RWPE1 (cell line): ENCODE data around the gene FASN.

ENCODE experiments used
- CTCF ChIA-PET: fragments of 350-600 bp; sonication (Branson Sonifier 250); formaldehyde crosslinking; extraction: SDS; loops from one replicate; lab custom pipeline; 2021; lab: Yijun Ruan, JAX
- POLR2A ChIA-PET: fragments of 400-600 bp; formaldehyde crosslinking; extraction: SDS; loops from one replicate; lab custom pipeline; 2020; ENCODE audit warnings: antibody characterized with exemption; ENCODE audit not compliant: low non-redundant PET; lab: Yijun Ruan, JAX
- DNase-seq: peaks from one replicate; pipeline ENCODE4 v3.0.0; 2012; ENCODE audit warnings: low spot score
- H3K27ac ChIP-seq: fragments of 450-650 bp; 2 replicates; pipeline ENCODE4 v1.5.1; 2017
- TF ChIP-seq, protein P1 (sequence below): fragments of 450-650 bp; conservative IDR thresholded peaks from 2 replicates; pipeline ENCODE4 v1.5.1; 2017; ENCODE audit warnings: low read depth, mild to moderate bottlenecking

Gene FASN

DNA sequence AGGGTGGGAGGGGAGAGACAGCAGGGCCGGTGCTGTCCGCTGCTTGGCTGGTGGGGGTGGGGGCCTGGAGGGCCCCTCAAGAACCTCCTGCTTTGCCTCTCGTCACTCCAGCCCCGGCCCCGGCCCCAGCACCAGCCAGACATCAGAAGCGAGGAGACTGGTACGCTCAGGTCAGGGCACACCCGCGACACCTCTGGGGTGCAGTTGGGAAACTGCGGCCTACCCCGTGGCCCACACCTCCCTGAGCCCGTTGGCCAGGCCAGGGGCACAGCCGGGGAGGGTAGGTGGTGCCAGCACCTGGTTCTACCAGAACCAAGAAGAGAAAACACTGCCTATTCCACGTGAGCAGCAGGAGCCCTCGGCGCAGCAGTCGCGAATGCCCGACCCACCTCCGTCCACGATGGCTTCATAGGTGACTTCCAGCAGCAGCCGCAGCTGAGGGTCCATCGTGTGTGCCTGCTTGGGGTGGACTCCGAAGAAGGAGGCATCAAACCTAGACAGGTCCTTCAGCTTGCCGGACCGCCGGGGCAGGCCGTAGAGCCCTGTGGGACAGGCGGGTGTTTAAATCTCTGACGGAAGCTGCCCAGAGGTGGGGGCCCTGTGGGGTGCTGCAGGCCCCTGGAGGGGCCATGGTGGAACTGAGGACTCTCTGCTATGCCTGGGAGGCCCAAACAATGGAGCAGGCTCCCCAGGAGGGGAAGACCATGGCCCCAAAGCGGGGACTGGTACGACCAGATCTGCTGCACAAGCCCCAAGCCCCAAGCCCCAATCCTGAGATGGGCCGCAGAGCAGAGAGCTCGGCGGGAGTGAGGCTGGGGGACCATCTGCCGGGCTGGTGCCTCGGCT, 2.9 kb downstream of the FASN start:
- POLR2A ChIA-PET, result no interaction called here
- DNase-seq, result no peak
- peak overlapping the region; percentile 96 for H3K27ac ChIP-seq

DNA sequence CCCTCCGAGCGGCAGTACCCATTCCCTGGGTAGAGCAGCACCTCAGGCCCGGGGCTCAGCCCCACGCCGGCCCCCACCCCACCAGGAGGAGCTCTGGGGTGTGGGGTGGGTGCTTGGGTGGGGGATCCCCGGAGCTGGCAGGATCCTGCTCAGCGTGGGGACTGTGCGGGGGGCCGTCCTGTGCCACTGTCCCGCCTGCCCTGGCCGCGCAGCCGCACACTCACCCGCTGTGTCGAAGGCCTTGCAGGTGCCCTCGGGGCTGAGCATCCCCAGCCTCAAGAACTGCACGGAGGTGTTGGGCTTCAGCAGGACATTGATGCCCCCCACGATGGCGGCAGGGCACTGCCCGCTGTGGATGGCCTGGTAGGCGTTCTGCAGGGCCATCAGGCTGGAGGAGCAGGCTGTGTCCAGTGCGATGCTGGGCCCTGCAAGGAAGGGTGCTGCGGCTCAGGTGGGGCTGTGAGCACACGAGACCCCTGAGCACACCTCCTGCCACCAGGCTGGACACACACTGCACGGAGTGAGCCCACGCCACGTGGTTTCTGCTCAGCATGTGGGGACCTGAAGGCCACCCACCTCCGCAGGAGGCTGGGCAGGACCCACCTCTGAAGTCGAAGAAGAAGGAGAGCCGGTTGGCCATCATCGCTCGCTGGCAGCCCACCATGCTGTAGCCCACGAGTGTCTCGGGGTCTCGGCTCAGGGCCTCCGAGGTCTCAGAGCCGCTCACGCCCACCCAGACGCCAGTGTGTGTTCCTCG, 4.9 kb downstream of the FASN start:
- CTCF ChIA-PET, result no interaction called here
- TF ChIP-seq, protein P1, sequence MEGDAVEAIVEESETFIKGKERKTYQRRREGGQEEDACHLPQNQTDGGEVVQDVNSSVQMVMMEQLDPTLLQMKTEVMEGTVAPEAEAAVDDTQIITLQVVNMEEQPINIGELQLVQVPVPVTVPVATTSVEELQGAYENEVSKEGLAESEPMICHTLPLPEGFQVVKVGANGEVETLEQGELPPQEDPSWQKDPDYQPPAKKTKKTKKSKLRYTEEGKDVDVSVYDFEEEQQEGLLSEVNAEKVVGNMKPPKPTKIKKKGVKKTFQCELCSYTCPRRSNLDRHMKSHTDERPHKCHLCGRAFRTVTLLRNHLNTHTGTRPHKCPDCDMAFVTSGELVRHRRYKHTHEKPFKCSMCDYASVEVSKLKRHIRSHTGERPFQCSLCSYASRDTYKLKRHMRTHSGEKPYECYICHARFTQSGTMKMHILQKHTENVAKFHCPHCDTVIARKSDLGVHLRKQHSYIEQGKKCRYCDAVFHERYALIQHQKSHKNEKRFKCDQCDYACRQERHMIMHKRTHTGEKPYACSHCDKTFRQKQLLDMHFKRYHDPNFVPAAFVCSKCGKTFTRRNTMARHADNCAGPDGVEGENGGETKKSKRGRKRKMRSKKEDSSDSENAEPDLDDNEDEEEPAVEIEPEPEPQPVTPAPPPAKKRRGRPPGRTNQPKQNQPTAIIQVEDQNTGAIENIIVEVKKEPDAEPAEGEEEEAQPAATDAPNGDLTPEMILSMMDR, result no peak
- POLR2A ChIA-PET, result no interaction called here
- peak overlapping the region; percentile 96 for H3K27ac ChIP-seq
- DNase-seq, result no peak

More for the DNA sequence above, 2.9 kb downstream of the FASN start:
- TF ChIP-seq, protein P1, result no peak
- CTCF ChIA-PET, result interaction anchor here (0.6 to 0.7 kb wide), 2 partner anchors 11 to 22 kb away, joined by 3 read pairs; no protein-coding TSS in a partner anchor

DNA sequence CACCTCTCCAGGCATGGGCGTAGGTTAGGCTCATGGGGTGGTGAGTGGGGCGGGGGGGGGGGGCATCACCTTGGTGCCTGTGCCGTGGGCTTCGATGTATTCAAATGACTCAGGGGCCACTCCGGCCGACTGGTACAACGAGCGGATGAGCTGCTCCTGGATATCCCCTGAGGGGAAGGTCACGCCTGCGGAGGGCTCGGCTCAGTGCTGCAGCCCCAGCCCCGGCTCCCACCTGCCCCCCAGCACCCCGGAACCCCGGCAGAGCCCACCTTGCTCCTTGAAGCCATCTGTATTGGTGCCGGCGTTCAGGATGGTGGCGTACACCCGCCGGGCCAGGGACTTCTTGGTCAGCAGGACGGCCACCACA, 5.4 kb downstream of the FASN start:
- ChIA-PET POLR2A (no interaction called here), CTCF (interaction anchor here (0.9 kb wide), 1 partner anchor 62 kb away, joined by 3 read pairs; no protein-coding TSS in a partner anchor)
- TF ChIP-seq, protein P1, result no peak
- no peak for DNase-seq
- peak overlapping the region; percentile 96 for H3K27ac ChIP-seq

DNA sequence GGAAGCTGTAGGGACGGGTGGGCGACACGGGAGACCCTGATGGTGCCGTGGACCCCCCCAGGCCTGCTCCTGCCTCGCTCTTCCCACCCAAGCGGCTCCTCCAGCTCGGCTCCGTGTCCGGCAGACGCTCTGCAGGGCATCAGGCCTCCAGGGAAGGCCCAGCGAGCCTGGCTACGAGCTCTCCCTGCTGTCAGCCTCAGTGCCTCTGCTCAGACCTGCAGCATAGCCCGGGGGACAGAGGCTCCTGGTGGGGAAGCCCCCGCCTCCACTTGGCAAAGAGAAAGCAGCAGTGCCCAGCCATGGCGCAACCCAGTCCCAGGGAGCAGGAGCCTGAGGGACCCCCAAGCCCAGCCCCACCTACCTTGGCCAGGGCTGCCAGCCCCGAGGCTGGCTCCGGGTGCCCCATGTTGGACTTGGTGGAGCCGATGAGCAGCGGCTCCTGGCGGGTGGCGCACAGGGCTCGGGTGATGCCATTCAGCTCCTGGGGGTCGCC, 5.9 kb downstream of the FASN start:
- peak overlapping the region; percentile 96 for H3K27ac ChIP-seq
- no peak for DNase-seq
- POLR2A ChIA-PET, result no interaction called here
- CTCF ChIA-PET, result interaction anchor here (0.9 kb wide), 1 partner anchor 62 kb away, joined by 3 read pairs; no protein-coding TSS in a partner anchor
- TF ChIP-seq, protein P1, result no peak

DNA sequence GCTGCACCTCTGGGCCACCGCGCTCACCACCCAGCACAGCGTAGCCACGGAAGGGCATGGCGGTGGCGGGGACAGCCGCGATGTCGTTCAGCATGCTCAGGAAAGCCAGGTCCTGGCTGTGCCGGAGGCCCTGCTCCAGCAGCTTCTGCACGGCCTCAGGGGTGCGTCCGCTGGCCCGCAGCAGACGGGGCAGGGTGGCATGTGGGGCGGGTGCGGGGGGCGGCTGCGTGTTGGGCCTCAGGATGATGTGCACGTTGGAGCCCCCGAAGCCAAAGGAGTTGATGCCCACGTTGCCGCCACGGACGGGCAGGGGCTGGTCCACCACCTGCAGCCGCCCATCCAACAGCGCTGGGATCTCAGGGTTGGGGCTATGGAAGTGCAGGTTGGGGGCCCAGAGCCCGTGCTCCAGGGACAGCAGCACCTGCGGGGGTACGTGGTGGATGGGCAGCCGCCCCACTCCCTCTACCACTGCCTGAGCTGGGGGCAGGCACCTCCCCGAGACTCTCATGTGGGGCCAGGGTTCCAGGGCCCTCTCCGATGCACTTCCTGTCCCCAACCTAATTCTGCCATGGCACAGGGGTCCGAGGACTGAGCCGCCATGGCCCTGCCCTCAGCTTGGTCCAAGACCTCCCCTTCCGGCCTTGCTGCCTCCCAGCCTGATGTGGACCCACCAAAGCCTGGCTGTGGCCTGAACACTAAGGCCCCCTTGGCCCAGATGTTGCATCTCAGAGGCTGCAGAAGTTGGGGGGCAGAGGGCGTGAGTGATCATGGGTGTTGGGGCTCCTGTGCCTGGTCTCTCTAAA, 6.6 kb downstream of the FASN start:
- ChIA-PET POLR2A (no interaction called here), CTCF (interaction anchor here (0.9 kb wide), 1 partner anchor 61 kb away, joined by 3 read pairs; no protein-coding TSS in a partner anchor)
- TF ChIP-seq, protein P1, result no peak
- peak overlapping the region; percentile 96 for H3K27ac ChIP-seq
- DNase-seq, result no peak
